Astrocyte (in vitro differentiated cells and primary cell): ENCODE results near the gene IRF2BPL.

Source experiments
- CTCF ChIP-seq: IDR thresholded peaks from 2 replicates; pipeline ENCODE4 v1.5.1; 2011; ENCODE audit warnings: low read depth, mild to moderate bottlenecking, inconsistent platforms, low read length, moderate library complexity; ENCODE audit not compliant: insufficient read depth
- EZH2 ChIP-seq: IDR thresholded peaks from 2 replicates; pipeline ENCODE4 v1.6.1; 2012; ENCODE audit warnings: mild to moderate bottlenecking, low read length, inconsistent platforms; ENCODE audit not compliant: insufficient read depth

DNA sequence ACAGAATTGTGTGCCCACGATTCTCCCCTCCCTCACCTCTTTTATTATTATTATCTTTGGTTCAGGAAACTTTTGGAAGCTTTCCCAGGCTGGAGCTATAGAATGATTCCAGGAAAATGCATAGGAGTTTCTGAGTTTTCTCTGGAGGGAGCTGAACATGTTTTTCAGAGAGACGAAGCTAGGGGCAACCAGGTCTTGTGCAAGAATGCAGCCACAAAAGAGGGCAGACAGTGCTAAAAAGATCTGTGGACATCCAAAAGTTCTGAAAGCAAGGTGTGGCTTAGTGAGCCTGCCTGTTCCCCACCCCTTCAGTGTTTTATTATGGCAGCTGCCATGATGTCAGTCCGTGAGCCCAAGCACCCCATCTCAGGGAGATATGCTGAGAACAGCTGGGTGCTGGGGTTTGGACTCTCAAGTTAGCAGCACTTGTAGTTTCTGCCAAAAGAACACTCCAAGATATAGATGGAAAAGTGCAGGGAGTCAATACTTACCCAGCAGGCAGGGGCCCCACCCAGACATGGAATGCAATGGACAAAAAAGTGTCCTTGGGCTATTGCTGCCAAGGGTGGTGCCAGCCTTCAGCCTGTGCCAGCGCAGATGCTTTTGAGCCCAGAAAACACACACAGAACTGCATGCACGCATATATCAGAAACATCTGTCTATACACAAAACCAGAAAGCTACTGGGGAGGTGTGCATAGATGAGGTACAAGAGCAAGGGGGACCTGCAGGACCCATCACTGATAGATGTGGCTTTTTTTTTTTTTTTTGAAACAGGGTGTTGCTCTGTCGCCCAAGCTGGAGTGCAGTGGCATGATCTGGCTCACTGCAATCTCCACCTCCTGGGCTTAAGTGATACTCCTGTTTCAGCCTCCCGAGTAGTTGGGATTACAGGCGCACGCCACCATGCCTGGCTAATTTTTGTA lies 17.0 kb upstream of the IRF2BPL start:
- TF ChIP-seq CTCF (no peak), EZH2 (no peak)
